IMR-90 (cell line): ENCODE results near the gene ANK3. TPM values are rescaled to one million over a fixed set of nuclear protein-coding genes. Genes with fewer than 3 reads are reported as not detected.
A peak's percentile ranks its signal among the peaks of the same experiment; 100 is the strongest.

Experiments used
- ATAC-seq: fragments of 200-7000 bp; cut with Tn5 transposase; 2 replicates; pipeline ENCODE4 v1.9.1; 2020; ENCODE audit warnings: low read depth, mild to moderate bottlenecking, moderate library complexity
- BruUV-seq: library from RNA; stranded (reverse); fragments of 400-500 nt; replicated peaks from 2 replicates; lab custom pipeline; 2021; lab: Mats Ljungman, UMichigan
- CTCF ChIA-PET: fragments of 300-600 bp; formaldehyde crosslinking; extraction: SDS; loops from one replicate; lab custom pipeline; 2021; ENCODE audit warnings: antibody characterized with exemption; lab: Yijun Ruan, JAX
- POLR2A ChIA-PET: fragments of 300-600 bp; sonication (Branson Sonifier 250); formaldehyde crosslinking; loops from one replicate; lab custom pipeline; 2022; ENCODE audit warnings: antibody characterized with exemption; ENCODE audit not compliant: unreplicated experiment; lab: Charles Lee
- DNase-seq: peaks from one replicate; pipeline ENCODE4 v3.0.0; 2013
- H2AFZ ChIP-seq: replicated peaks from 2 replicates; pipeline ENCODE3; 2013; ENCODE audit warnings: low read length, mild to moderate bottlenecking; ENCODE audit not compliant: poor library complexity
- H2AK5ac ChIP-seq: 2 replicates; pipeline ENCODE4 v1.6.1; 2013; ENCODE audit warnings: low read depth, low read length, inconsistent platforms
- H2AK9ac ChIP-seq: replicated peaks from 2 replicates; pipeline ENCODE3; 2013; ENCODE audit warnings: mild to moderate bottlenecking, low read depth, low read length, moderate library complexity; ENCODE audit not compliant: poor library complexity
- H2BK120ac ChIP-seq: 2 replicates; pipeline ENCODE4 v1.6.1; 2013; ENCODE audit warnings: low read depth, low read length, inconsistent platforms
- H2BK15ac ChIP-seq: 3 replicates; pipeline ENCODE4 v1.6.1; 2013; ENCODE audit warnings: low read depth, low read length, inconsistent platforms
- H2BK20ac ChIP-seq: 2 replicates; pipeline ENCODE4 v1.6.1; 2013; ENCODE audit warnings: low read depth, mild to moderate bottlenecking, inconsistent platforms, low read length, moderate library complexity
- H2BK5ac ChIP-seq: 2 replicates; pipeline ENCODE4 v1.6.1; 2013; ENCODE audit warnings: mild to moderate bottlenecking, low read depth, low read length, inconsistent platforms; ENCODE audit not compliant: poor library complexity, severe bottlenecking
- H3K14ac ChIP-seq: replicated peaks from 2 replicates; pipeline ENCODE4 v1.6.1; 2013; ENCODE audit warnings: low read depth, low read length, inconsistent platforms
- H3K18ac ChIP-seq: 2 replicates; pipeline ENCODE4 v1.6.1; 2013; ENCODE audit warnings: low read depth, low read length, control low read depth
- H3K23ac ChIP-seq: 2 replicates; pipeline ENCODE4 v1.6.1; 2013; ENCODE audit warnings: low read depth, low read length, inconsistent platforms
- H3K27ac ChIP-seq: 2 replicates; pipeline ENCODE4 v1.5.1; 2013; ENCODE audit warnings: mild to moderate bottlenecking, control low read depth, low read length; ENCODE audit not compliant: insufficient read depth
- H3K27me3 ChIP-seq: 2 replicates; pipeline ENCODE4 v1.6.1; 2013; ENCODE audit warnings: low read length; ENCODE audit not compliant: control insufficient read depth, insufficient read depth
- H3K36me3 ChIP-seq: 2 replicates; pipeline ENCODE4 v1.6.1; 2013; ENCODE audit warnings: low read length, mixed read lengths; ENCODE audit not compliant: control insufficient read depth, insufficient read depth
- H3K4ac ChIP-seq: 2 replicates; pipeline ENCODE4 v1.6.1; 2013; ENCODE audit warnings: low read depth, low read length, inconsistent platforms
- H3K4me1 ChIP-seq: 2 replicates; pipeline ENCODE4 v1.6.1; 2013; ENCODE audit warnings: low read length, mixed read lengths; ENCODE audit not compliant: control insufficient read depth, insufficient read depth
- H3K4me2 ChIP-seq: 2 replicates; pipeline ENCODE4 v1.6.1; 2013; ENCODE audit warnings: low read depth, mild to moderate bottlenecking, control low read depth, low read length, moderate library complexity
- H3K4me3 ChIP-seq: 2 replicates; pipeline ENCODE4 v1.5.1; 2013; ENCODE audit warnings: low read depth, mild to moderate bottlenecking, control low read depth, low read length, moderate library complexity; ENCODE audit not compliant: insufficient read depth
- H3K56ac ChIP-seq: 2 replicates; pipeline ENCODE4 v1.6.1; 2013; ENCODE audit warnings: low read length, inconsistent platforms; ENCODE audit not compliant: insufficient read depth; ENCODE audit errors: extremely low read depth
- H3K79me1 ChIP-seq, 2 experiments: 2 replicates each; pipeline ENCODE4 v1.6.1; 2013; ENCODE audit warnings: low read length in 2 of 2, inconsistent platforms in 1 of 2, low read depth in 1 of 2
- H3K9ac ChIP-seq: 2 replicates; pipeline ENCODE4 v1.6.1; 2013; ENCODE audit warnings: low read depth, low read length, control low read depth
- H3K9me1 ChIP-seq: 2 replicates; pipeline ENCODE4 v1.6.1; 2013; ENCODE audit warnings: low read length, inconsistent platforms; ENCODE audit not compliant: insufficient read depth
- H3K9me3 ChIP-seq: 2 replicates; pipeline ENCODE4 v1.6.1; 2013; ENCODE audit warnings: low read length; ENCODE audit not compliant: control insufficient read depth, insufficient read depth
- H4K20me1 ChIP-seq: 2 replicates; pipeline ENCODE4 v1.6.1; 2013; ENCODE audit warnings: low read length, inconsistent platforms; ENCODE audit not compliant: insufficient read depth
- H4K5ac ChIP-seq: 2 replicates; pipeline ENCODE4 v1.6.1; 2013; ENCODE audit warnings: mild to moderate bottlenecking, low read depth, low read length, control low read depth
- H4K8ac ChIP-seq, 2 experiments: 2 replicates each; pipeline ENCODE4 v1.6.1; 2013; ENCODE audit warnings: low read depth in 2 of 2, low read length in 2 of 2, control low read depth in 1 of 2, inconsistent platforms in 1 of 2
- H4K91ac ChIP-seq: 2 replicates; pipeline ENCODE4 v1.6.1; 2013; ENCODE audit warnings: low read depth, low read length, inconsistent platforms; ENCODE audit not compliant: insufficient read depth
- CEBPB ChIP-seq: IDR thresholded peaks from 2 replicates; pipeline ENCODE4 v1.6.1; 2012; ENCODE audit warnings: low read depth, low read length, improper control_type of control experiment
- FOS ChIP-seq: fragments of 150-350 bp; IDR thresholded peaks from 2 replicates; pipeline ENCODE4 v1.6.1; 2016; ENCODE audit warnings: low read depth, low read length
- MAFK ChIP-seq: IDR thresholded peaks from 2 replicates; pipeline ENCODE4 v1.6.1; 2012; ENCODE audit warnings: low read depth, low read length, improper control_type of control experiment
- MAZ ChIP-seq: IDR thresholded peaks from 2 replicates; pipeline ENCODE4 v1.6.1; 2012; ENCODE audit warnings: low read depth, mild to moderate bottlenecking, low read length, improper control_type of control experiment, moderate library complexity, borderline replicate concordance
- NFE2L2 ChIP-seq: fragments of 150-350 bp; IDR thresholded peaks from 2 replicates; pipeline ENCODE4 v1.6.1; 2016; ENCODE audit warnings: low read depth, mild to moderate bottlenecking, low read length
- POLR2A ChIP-seq: IDR thresholded peaks from 2 replicates; pipeline ENCODE4 v1.6.1; 2012; ENCODE audit warnings: mild to moderate bottlenecking, low read depth, low read length
- RAD21 ChIP-seq: IDR thresholded peaks from 2 replicates; pipeline ENCODE4 v1.6.1; 2012; ENCODE audit warnings: low read length, improper control_type of control experiment
- RFX5 ChIP-seq: IDR thresholded peaks from 2 replicates; pipeline ENCODE4 v1.8.0; 2012; ENCODE audit warnings: low read depth, mild to moderate bottlenecking, low read length, moderate library complexity
- WGBS, 2 experiments: methylation state at CpG; one replicate each; pipeline versions ENCODE4 v1.1.5 to v1.1.7; 2013; ENCODE audit warnings: missing lambda C conversion rate in 2 of 2; ENCODE audit not compliant: insufficient read length in 1 of 2; ENCODE audit errors: extremely low coverage in 2 of 2; 5-methylcytosine and 5-hydroxymethylcytosine counted together
- dilution Hi-C: fragments of 300-500 bp; cut with HindIII; formaldehyde crosslinking; loops from one replicate; pipeline ENCODE4 v1.14.3; 2018; ENCODE audit warnings: low sequenced_read_pairs; ENCODE audit not compliant: unreplicated experiment
- in situ Hi-C: fragments of 300-500 bp; cut with MboI; formaldehyde crosslinking; loops from 3 replicates; pipeline ENCODE4 v1.14.3; 2019; ENCODE audit warnings: low sequenced_read_pairs, inconsistent platforms, mixed read lengths
- intact Hi-C: fragments of 100-400 bp; cut with micrococcal nuclease; formaldehyde crosslinking; loops from 2 replicates; pipeline ENCODE4 v1.10.0; 2022
- polyA plus RNA-seq, 3 experiments: library from polyadenylated mRNA; depleted of rRNA; stranded (reverse); fragments of >200 nt; gene quantifications; 2 replicates each; pipeline ENCODE4 v1.2.3, GENCODE V29; 2012; ENCODE audit warnings: low replicate concordance in 1 of 3
- total RNA-seq: library from RNA; depleted of rRNA; stranded (reverse); fragments of >200 nt; gene quantifications from 2 replicates; pipeline ENCODE4 v1.2.3, GENCODE V29; 2012
- TF ChIP-seq, protein P1 (sequence below): conservative IDR thresholded peaks from 2 replicates; pipeline ENCODE4 v1.5.1; 2012; ENCODE audit warnings: mild to moderate bottlenecking, low read depth, low read length, improper control_type of control experiment
- TF ChIP-seq, protein P2 (sequence below): fragments of 150-350 bp; IDR thresholded peaks from 2 replicates; pipeline ENCODE4 v1.6.1; 2016; ENCODE audit warnings: low read depth, mild to moderate bottlenecking, low read length, moderate library complexity, borderline replicate concordance

The ANK3 gene
- total and polyA plus RNA-seq, 2 of the 4 experiments (the other 2 are of a cell fraction): 0.63 to 1.8 TPM

DNA sequence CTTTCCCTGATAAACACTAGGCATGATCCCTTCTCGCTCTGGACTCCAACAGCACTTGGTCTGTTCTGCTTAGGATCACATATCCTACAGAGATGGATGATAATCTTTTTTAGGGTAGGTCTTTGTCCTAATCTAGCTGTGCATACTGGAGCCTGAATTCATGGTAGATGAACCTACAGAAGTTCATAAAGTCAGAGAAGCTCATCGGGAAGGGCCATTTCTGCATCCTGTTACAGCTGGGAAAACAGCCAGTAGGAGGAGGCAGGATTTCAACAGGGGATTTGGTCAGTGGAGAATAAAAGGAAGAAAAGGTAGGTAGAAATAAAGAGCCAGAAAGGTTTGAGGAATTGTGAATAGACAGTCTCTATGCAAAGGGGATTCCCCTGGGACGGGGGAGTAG, 101.4 kb downstream of the ANK3 start:
- Histone ChIP-seq H2BK5ac (no peak overlapping the region), H2AFZ (no peak overlapping the region), H3K9me1 (no peaks in the 10 kb centered on the region), H3K18ac (no peak overlapping the region), H3K9me3 (no peaks in the 10 kb centered on the region), H3K27ac (no peak overlapping the region), H2BK15ac (no peak overlapping the region), H3K36me3 (no peaks in the 10 kb centered on the region), H3K4ac (no peak overlapping the region), H4K8ac (no peak overlapping the region), H3K23ac (no peak overlapping the region), H3K79me1 (no peaks in the 10 kb centered on the region), H4K91ac (no peak overlapping the region), H3K56ac (peak overlapping the region; percentile 2; the same call in 1 of the 2 replicates), H2BK120ac (no peak overlapping the region), H2BK20ac (no peak overlapping the region), H2AK5ac (no peak overlapping the region), H3K4me3 (no peak overlapping the region), H3K4me1 (peaks cover 2% of the 10 kb centered on the region; the same call in 1 of the 2 replicates), H4K5ac (no peak overlapping the region), H4K20me1 (no peaks in the 10 kb centered on the region), H3K27me3 (no peaks in the 10 kb centered on the region), H3K14ac (no peak overlapping the region), H3K4me2 (no peak overlapping the region), H2AK9ac (no peak overlapping the region), H3K9ac (no peak overlapping the region)
- POLR2A ChIA-PET: interaction anchor here (0.6 kb wide), 2 partner anchors 497 to 1789 kb away, joined by 4 to 7 read pairs; no protein-coding TSS in a partner anchor
- dilution Hi-C loops: no loop called here
- ATAC-seq: no peak
- CTCF ChIA-PET: interaction anchor here (1.0 kb wide), 1 partner anchor 25 kb away, joined by 3 read pairs; no protein-coding TSS in a partner anchor
- no CpG with 5 or more reads among the region's 3 CpGs for WGBS, 2 experiments
- no peak for DNase-seq
- TF ChIP-seq, protein P1, sequence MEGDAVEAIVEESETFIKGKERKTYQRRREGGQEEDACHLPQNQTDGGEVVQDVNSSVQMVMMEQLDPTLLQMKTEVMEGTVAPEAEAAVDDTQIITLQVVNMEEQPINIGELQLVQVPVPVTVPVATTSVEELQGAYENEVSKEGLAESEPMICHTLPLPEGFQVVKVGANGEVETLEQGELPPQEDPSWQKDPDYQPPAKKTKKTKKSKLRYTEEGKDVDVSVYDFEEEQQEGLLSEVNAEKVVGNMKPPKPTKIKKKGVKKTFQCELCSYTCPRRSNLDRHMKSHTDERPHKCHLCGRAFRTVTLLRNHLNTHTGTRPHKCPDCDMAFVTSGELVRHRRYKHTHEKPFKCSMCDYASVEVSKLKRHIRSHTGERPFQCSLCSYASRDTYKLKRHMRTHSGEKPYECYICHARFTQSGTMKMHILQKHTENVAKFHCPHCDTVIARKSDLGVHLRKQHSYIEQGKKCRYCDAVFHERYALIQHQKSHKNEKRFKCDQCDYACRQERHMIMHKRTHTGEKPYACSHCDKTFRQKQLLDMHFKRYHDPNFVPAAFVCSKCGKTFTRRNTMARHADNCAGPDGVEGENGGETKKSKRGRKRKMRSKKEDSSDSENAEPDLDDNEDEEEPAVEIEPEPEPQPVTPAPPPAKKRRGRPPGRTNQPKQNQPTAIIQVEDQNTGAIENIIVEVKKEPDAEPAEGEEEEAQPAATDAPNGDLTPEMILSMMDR: no peak
- TF ChIP-seq FOS (no peak), MAZ (no peak), POLR2A (no peak), RFX5 (no peak), CEBPB (no peak), MAFK (no peak), RAD21 (no peak), NFE2L2 (no peak)
- TF ChIP-seq, protein P2, sequence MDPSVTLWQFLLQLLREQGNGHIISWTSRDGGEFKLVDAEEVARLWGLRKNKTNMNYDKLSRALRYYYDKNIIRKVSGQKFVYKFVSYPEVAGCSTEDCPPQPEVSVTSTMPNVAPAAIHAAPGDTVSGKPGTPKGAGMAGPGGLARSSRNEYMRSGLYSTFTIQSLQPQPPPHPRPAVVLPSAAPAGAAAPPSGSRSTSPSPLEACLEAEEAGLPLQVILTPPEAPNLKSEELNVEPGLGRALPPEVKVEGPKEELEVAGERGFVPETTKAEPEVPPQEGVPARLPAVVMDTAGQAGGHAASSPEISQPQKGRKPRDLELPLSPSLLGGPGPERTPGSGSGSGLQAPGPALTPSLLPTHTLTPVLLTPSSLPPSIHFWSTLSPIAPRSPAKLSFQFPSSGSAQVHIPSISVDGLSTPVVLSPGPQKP: no peak
- intact Hi-C loops: no loop called here
- in situ Hi-C loops: no loop called here
- no TSS peak for BruUV-seq
